Right cardiac atrium (tissue), 5 donors: ENCODE results near the gene TEF. TPM values are rescaled to one million over a fixed set of nuclear protein-coding genes. Genes with fewer than 3 reads are reported as not detected.

ENCODE experiments used
- ATAC-seq, 2 donors: fragments of 200-7000 bp; cut with Tn5 transposase; one replicate each; pipeline versions ENCODE4 v1.8.0 to v1.9.1; 2020; ENCODE audit warnings: moderate library complexity in 2 of 2, mild to moderate bottlenecking in 1 of 2
- DNase-seq, 3 donors: peaks; one replicate each; pipeline ENCODE4 v3.0.0-alpha.2; 2020
- H3K27ac ChIP-seq: one replicate; pipeline ENCODE4 v1.5.1; 2013; ENCODE audit warnings: mild to moderate bottlenecking, low read length, control low read depth, moderate library complexity
- H3K27me3 ChIP-seq: one replicate; pipeline ENCODE4 v1.6.1; 2013; ENCODE audit not compliant: control insufficient read depth, insufficient read depth
- H3K4me1 ChIP-seq: one replicate; pipeline ENCODE4 v1.6.1; 2013; ENCODE audit warnings: low read length; ENCODE audit not compliant: control insufficient read depth, insufficient read depth
- H3K4me3 ChIP-seq: one replicate; pipeline ENCODE4 v1.5.1; 2013; ENCODE audit warnings: low read length, control low read depth
- H3K9me3 ChIP-seq: one replicate; pipeline ENCODE4 v1.6.1; 2013; ENCODE audit warnings: low read length; ENCODE audit not compliant: control insufficient read depth
- WGBS: extraction: QIAGEN DNeasy Blood & Tissue Kit; methylation state at CpG from one replicate; pipeline ENCODE4 v1.1.7; 2013; 5-methylcytosine and 5-hydroxymethylcytosine counted together
- intact Hi-C, 4 donors: fragments of 100-400 bp; cut with DNase I; formaldehyde crosslinking; loops; one replicate each; pipeline versions ENCODE4 v1.11.0 to v1.14.0; 2022 to 2023
- long read RNA-seq, 4 donors: library from polyadenylated mRNA; unstranded; transcript quantifications; one replicate each; pipeline ENCODE4 v2.0.0, GENCODE V29; 2020 to 2021
- polyA plus RNA-seq: library from polyadenylated mRNA; stranded (reverse); fragments of 200-250 nt; gene quantifications from one replicate; pipeline ENCODE4 v1.2.3, GENCODE V29; 2013
- total RNA-seq, 4 donors: library from RNA; stranded (reverse); fragmentation: NEBNext Ultra II Directional; extraction: Animal tissue kit (Norgen Biotek cat#: 25700); gene quantifications; one replicate each; pipeline ENCODE4 v1.2.1, GENCODE V29; 2021
- donor health status: healthy with polysubstance abuse.
- donor health status: DM: no; HTN: yes; CAD: no.
- donor health status: DM: no; HTN: no; CAD: no.
- donor health status: DM: no; HTN: yes; CAD: no; lungs with severe emphysema.
- donor health status: DM: yes; HTN: yes; CAD: no.

TEF gene, protein sequence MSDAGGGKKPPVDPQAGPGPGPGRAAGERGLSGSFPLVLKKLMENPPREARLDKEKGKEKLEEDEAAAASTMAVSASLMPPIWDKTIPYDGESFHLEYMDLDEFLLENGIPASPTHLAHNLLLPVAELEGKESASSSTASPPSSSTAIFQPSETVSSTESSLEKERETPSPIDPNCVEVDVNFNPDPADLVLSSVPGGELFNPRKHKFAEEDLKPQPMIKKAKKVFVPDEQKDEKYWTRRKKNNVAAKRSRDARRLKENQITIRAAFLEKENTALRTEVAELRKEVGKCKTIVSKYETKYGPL
- total RNA-seq (10 to 100 TPM; 12.4 to 27.5 (median 22.6) TPM), polyA plus RNA-seq (22.1 TPM)
- long read RNA-seq, donor 1, full-length matches to known transcripts: 19 of 71 reads
- long read RNA-seq, donor 1, partial matches to known transcripts: 51 of 71 reads
- long read RNA-seq, donor 1, other reads (novel, unspliced or antisense): 1 of 71 reads
- long read RNA-seq, donor 2, full-length matches to known transcripts: 22 of 48 reads
- long read RNA-seq, donor 2, partial matches to known transcripts: 26 of 48 reads
- long read RNA-seq, donor 2, other reads (novel, unspliced or antisense): 0 of 48 reads
- long read RNA-seq, donor 3, full-length matches to known transcripts: 6 of 60 reads
- long read RNA-seq, donor 3, partial matches to known transcripts: 54 of 60 reads
- long read RNA-seq, donor 3, other reads (novel, unspliced or antisense): 0 of 60 reads
- long read RNA-seq, donor 4, full-length matches to known transcripts: 19 of 40 reads
- long read RNA-seq, donor 4, partial matches to known transcripts: 21 of 40 reads
- long read RNA-seq, donor 4, other reads (novel, unspliced or antisense): 0 of 40 reads

DNA sequence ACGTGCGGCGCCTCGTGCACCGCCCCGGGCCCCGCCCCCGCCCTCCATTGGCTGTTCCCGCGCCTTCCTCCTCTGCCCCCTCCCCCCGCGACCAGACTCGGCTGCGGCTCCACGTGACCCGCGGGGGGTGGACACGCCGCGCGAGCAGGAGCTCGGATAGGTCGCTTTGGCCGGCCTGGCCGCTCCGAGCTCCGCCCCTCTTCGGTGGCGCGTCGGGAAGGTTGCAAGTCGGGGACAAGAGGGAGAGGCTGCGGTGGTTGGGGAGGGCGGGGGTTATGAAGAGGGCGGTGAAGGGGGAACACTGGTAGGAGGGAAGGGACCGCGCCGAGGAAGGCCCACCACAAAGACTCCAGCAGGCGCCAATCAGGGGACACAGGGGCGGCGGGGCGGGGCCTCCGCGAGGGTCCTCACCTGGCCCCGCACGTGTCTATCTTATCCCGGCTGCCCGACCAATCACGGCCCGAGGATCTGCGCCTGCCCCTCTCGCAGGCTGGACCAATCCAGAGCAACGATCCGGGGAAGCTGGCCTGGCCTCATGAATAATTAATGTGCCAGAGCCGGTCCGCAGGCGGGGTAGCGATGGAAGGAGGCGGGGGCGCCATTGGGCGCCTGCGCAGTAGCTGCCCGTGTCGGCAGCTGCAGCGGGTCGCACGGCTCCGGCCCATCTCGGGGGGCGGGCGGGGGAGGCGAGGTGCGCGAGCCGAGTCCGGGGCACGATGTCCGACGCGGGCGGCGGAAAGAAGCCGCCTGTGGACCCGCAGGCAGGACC is at the start of gene TEF:
TEF (plus strand) TSS at position 614 of the 769 bp plus-strand sequence; CDS start at position 717, 103 bp downstream.
- Histone ChIP-seq H3K27ac (peak within 1 kb of the TSS; percentile 95), H3K4me1 (peaks cover 3% of the 10 kb centered on the region), H3K9me3 (no peaks in the 10 kb centered on the region), H3K27me3 (no peaks in the 10 kb centered on the region), H3K4me3 (peak within 1 kb of the TSS; percentile 97)
- intact Hi-C loops: no loop called here
- ATAC-seq (peak; percentile 92 to 94), DNase-seq (peak; percentile 99 to 100 (median 100))
- under 1% methylated on average over 83 of the region's 84 CpGs for WGBS

DNA sequence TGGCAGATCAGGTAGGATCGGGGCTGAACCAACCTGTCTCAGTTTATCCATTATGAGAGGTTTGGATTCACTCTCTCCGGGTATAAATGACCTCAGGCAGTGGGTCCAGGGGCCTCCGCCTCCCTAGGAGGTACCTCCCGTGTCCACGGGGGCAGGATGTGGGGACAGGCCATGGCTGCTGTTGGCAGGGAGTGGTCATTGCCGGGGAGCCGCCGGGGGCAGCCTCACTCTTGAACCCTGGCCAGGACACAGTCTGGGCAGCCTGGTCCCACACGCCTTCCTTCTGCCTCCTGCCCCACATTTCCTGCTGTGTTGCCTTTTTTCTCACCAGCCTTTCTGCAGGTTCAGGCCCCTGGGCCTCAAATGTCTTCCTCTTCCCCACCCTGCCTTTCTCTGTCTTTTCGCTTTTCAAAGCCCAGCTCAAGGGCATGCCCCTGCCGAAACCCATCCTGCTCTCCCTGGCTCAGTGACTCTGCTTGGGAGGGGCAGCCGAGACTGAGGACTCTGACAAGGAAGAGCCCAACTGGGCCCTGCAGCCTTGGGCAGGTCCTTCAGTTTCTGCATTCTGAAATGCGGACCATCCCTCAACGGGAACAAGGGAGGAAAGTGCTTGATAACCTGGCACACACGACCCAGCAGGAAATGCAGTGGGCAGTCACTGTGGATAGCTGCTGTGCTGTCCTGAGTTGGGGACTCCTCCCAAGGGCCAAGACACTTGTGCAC is 49.4 kb upstream of the TEF start:
- DNase-seq (peak in 1 of 3 donors; percentile 38), ATAC-seq (no peak)
- no peaks in the 10 kb centered on the region for H3K9me3 ChIP-seq
- H3K27me3 ChIP-seq: no peaks in the 10 kb centered on the region
- H3K4me3 ChIP-seq: no peak overlapping the region
- WGBS: 87% methylated on average over 15 of the region's 15 CpGs
- no peak overlapping the region for H3K27ac ChIP-seq
- H3K4me1 ChIP-seq: no peaks in the 10 kb centered on the region
- intact Hi-C loops: no loop called here

DNA sequence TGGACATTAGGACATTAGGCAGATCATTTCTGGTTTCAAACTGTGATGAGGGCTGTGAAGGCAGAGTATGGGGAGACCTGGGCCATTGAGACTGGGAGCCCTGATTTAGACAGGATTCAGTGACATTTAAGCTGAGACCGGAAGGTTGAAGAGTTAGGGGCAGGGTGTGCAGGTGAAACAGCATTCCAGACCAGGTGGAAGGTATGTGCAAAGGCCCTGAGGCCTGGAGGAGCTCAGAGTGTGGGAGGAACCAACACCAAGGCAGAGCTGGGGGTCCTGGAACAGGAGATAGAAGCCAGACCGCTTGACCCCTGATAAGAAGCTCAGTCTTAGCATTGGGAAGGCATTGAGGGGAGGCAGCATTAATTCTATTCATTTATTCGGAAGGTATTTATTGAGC is 47.9 kb upstream of the TEF start:
- ATAC-seq (no peak), DNase-seq (no peak)
- Histone ChIP-seq H3K27me3 (no peaks in the 10 kb centered on the region), H3K4me1 (no peaks in the 10 kb centered on the region), H3K9me3 (no peaks in the 10 kb centered on the region), H3K4me3 (no peak overlapping the region), H3K27ac (no peak overlapping the region)
- WGBS: 94% methylated on average over 3 of the region's 3 CpGs
- intact Hi-C loops: no loop called here

DNA sequence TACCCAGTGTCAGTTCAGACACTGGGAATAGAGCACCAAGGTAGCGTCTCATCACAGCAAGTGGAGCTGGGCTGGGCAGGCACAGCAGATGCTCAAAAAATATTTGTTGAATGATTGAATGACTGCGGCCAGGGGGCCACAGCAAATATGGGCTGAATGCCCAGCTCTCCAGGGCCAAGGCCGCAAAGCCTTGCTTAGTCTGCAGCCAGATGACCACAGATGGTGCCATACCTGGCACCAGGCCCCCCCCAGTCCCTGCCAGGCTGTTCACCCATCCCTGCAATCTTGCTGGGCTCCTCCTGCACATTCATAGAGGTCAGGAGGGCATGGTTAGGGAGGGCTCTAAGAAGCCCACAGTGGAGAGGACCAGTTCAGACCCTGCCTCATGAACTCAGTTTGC is 47.5 kb upstream of the TEF start:
- H3K4me1 ChIP-seq: no peaks in the 10 kb centered on the region
- 70% methylated on average over 3 of the region's 3 CpGs for WGBS

DNA sequence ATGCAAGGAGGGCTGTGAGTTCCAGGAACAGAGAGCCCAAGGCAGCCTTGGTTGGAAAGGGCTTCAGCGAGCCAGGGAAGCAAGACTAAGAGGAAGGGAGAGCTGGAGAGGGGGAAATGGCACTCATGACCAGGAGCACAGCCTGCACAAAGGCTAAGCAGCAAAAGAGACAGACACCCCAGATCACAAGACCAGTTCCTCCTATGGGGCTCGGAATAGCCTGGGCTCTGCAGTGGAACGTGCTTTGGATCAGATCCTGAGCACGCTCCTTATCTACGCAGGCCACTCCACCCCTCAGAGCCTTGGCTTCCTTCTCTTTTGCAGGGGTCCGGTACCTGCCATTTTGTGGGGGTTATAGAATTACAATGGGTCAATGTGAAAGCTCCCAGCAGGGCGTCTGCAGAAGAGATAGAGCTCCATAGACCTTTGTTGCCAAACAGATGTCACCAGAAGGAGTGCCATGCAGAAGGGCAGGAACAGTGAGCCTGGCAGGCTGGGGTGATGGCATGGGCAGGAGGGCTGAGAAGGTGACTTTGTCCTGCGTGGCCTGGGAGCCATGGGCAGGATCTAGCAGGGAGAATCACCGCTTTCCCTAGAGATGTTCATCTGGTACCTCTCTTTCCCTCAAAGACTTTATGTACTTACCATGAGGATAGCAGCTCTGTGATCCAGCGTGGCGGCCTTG is 46.6 kb upstream of the TEF start:
- peak overlapping the region; percentile 45 for H3K27ac ChIP-seq
- no peaks in the 10 kb centered on the region for H3K27me3 ChIP-seq
- H3K4me3 ChIP-seq: no peak overlapping the region
- WGBS: 82% methylated on average over 11 of the region's 11 CpGs
- H3K4me1 ChIP-seq: no peaks in the 10 kb centered on the region
- H3K9me3 ChIP-seq: no peaks in the 10 kb centered on the region
- intact Hi-C loops: no loop called here
- ATAC-seq: peak; percentile 16 to 35
- no peak for DNase-seq

More for the DNA sequence above, 47.5 kb upstream of the TEF start:
- no peak for ATAC-seq
- Histone ChIP-seq H3K4me3 (no peak overlapping the region), H3K27ac (no peak overlapping the region), H3K9me3 (no peaks in the 10 kb centered on the region), H3K27me3 (no peaks in the 10 kb centered on the region)
- DNase-seq: no peak
- intact Hi-C loops: no loop called here

DNA sequence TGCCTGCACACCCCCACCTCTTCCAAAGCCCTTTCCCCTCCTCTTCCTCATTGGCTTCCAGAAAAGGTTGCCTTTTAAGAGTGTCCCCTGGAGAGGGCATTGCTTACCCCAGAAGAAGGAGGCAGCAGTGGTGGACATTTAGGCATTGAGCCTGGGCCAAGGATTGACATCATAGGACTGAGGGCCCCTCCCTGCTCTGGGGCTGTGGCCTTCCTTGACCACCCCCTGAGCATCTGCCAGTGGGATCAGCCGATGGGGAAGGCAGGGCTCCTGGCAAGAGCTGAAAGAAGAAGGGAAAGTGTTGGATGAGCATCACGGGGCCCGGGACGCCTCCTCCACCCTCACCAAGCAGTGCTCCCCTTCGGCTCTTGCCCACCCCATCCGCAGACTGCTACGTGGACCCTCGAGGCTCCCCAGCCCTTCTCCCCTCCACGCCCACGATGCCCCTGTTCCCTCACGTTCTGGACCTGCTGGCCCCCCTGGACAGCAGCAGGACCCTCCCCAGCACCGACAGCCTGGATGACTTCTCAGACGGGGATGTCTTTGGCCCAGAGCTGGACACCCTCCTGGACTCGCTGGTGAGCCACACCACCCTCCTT is 43.0 kb upstream of the TEF start:
- intact Hi-C loops: no loop called here
- no peaks in the 10 kb centered on the region for H3K27me3 ChIP-seq
- no peak for DNase-seq
- H3K4me1 ChIP-seq: no peaks in the 10 kb centered on the region
- WGBS: 82% methylated on average over 14 of the region's 14 CpGs
- no peaks in the 10 kb centered on the region for H3K9me3 ChIP-seq
- H3K4me3 ChIP-seq: no peak overlapping the region
- no peak overlapping the region for H3K27ac ChIP-seq
- ATAC-seq: no peak

DNA sequence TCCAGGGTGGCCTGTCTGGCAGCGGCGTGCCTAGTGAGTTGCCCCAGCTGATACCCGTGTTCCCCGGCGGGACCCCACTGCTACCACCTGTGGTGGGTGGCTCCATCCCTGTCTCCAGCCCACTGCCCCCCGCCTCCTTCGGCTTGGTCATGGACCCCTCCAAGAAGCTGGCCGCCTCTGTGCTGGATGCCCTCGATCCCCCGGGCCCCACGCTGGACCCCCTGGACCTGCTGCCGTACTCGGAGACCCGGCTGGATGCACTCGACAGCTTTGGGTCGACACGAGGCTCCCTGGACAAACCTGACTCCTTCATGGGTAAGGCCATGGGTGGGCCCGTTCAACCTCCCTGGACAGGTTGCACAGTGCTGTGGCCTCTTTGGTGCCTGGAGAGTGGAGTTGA is 41.9 kb upstream of the TEF start:
- Histone ChIP-seq H3K9me3 (no peaks in the 10 kb centered on the region), H3K4me1 (no peaks in the 10 kb centered on the region), H3K27ac (no peak overlapping the region), H3K4me3 (no peak overlapping the region), H3K27me3 (no peaks in the 10 kb centered on the region)
- intact Hi-C loops: no loop called here
- 94% methylated on average over 18 of the region's 18 CpGs for WGBS
- DNase-seq: no peak
- ATAC-seq: no peak

DNA sequence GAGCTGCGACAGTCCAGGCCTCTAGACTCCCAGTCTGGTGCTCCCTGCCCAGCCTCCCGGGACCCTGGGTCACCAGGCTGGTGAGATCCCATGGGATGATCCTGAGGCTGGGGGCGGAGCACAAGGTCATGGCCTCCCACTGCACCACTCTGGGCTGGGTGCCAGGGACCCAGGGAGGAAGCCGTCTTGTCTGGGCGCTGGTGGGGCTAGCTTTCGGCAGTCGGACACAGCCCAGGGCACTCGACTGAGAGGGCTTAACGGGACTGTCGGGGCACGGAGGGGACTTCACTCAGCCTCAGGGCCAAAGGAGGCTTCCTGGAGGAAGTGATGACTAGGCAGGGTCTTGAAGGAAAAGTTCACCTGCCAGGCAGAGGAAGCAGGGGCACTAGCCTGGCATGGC is 41.4 kb upstream of the TEF start:
- WGBS: 73% methylated on average over 11 of the region's 11 CpGs
- H3K4me1 ChIP-seq: no peaks in the 10 kb centered on the region
- no peak overlapping the region for H3K27ac ChIP-seq
- DNase-seq: no peak
- no peak for ATAC-seq
- no peaks in the 10 kb centered on the region for H3K27me3 ChIP-seq
- H3K4me3 ChIP-seq: no peak overlapping the region
- H3K9me3 ChIP-seq: no peaks in the 10 kb centered on the region
- intact Hi-C loops: no loop called here

DNA sequence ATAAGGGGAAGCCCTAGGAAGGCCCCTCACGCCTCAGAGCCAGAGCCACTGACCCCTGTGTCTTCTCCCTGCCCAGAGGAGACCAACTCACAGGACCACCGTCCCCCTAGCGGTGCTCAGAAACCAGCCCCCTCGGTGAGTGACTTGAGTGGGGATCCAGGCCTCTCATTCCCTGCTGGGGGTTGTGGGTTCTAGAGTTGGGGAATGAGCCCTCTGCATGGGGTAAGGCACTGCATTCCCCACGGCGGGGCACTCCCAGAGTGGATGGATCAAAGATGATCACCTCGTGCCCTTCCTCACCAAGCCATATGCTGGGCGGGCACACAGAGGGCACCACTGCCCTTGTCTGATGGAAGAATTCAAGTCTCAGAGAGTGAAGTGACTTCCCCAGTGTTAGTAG is 40.7 kb upstream of the TEF start:
- Histone ChIP-seq H3K4me3 (no peak overlapping the region), H3K9me3 (no peaks in the 10 kb centered on the region), H3K27me3 (no peaks in the 10 kb centered on the region), H3K4me1 (no peaks in the 10 kb centered on the region), H3K27ac (no peak overlapping the region)
- intact Hi-C loops: no loop called here
- peak in 1 of 3 donors; percentile 15 for DNase-seq
- ATAC-seq: no peak
- 97% methylated on average over 8 of the region's 8 CpGs for WGBS

DNA sequence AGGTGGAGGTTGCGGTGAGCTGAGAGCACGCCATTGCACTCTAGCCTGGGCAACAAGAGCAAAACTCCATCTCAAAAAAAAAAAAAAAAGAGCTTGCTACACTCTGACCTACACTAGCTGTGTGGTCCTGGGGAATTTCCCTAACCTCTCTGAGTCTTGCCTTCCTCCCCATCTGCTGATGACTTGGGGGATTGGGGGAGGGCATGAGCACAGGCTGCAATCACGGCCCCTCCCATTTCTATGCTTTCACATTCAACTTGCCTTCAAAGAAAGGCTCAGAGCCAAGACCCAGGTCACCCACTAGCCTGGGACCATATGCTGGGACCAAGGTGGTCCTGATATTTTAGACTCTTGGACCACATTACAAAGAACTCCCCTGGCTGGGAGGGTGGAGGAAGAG is 39.8 kb upstream of the TEF start:
- H3K9me3 ChIP-seq: no peaks in the 10 kb centered on the region
- WGBS: 86% methylated on average over 3 of the region's 3 CpGs
- ATAC-seq: no peak

More for the DNA sequence above, 39.8 kb upstream of the TEF start:
- Histone ChIP-seq H3K27ac (no peak overlapping the region), H3K4me3 (no peak overlapping the region), H3K27me3 (no peaks in the 10 kb centered on the region), H3K4me1 (no peaks in the 10 kb centered on the region)
- intact Hi-C loops: no loop called here
- no peak for DNase-seq
